Cardiac septum (tissue), 1 donor: ENCODE results near the gene GRIA3. TPM values are rescaled to one million over a fixed set of nuclear protein-coding genes. Genes with fewer than 3 reads are reported as not detected.
"Not testable (repeated sequence)": the region's sequence is repeated elsewhere in the genome, so short reads cannot be mapped to it uniquely, and the experiment has no call there.

Experiments
- DNase-seq: peaks from one replicate; pipeline ENCODE4 v3.0.0-alpha.2; 2020; ENCODE audit warnings: low spot score
- intact Hi-C: fragments of 100-400 bp; cut with DNase I; formaldehyde crosslinking; loops from one replicate; pipeline ENCODE4 v1.14.0; 2022
- total RNA-seq: library from RNA; stranded (reverse); fragmentation: NEBNext Ultra II Directional; extraction: Animal tissue kit (Norgen Biotek cat#: 25700); gene quantifications from one replicate; pipeline ENCODE4 v1.2.1, GENCODE V29; 2021
- donor health status: DM: no; HTN: no; CAD: no.

GRIA3 gene
- total RNA-seq, 1 donor from 2014 or later = 14.2 TPM

GRCh38 chrX:123432361-123433150, 248.5 kb downstream of the GRIA3 start:
- no peak for DNase-seq
- intact Hi-C loops = no loop called here

GRCh38 chrX:123436512-123437136, 252.5 kb downstream of the GRIA3 start:
- intact Hi-C loops = no loop called here
- no peak for DNase-seq

GRCh38 chrX:123439926-123440325, 255.8 kb downstream of the GRIA3 start:
- intact Hi-C loops = not testable (repeated sequence)

GRCh38 chrX:123442764-123443163, 258.7 kb downstream of the GRIA3 start:
- intact Hi-C loops = no loop called here
- no peak for DNase-seq

More at GRCh38 chrX:123439926-123440325, 255.8 kb downstream of the GRIA3 start:
- not testable (repeated sequence) for DNase-seq

- intact Hi-C loops = no loop called here
- no peak for DNase-seq
Measured at GRCh38 chrX:123447506-123447905, 263.4 kb downstream of the GRIA3 start.

GRCh38 chrX:123449335-123449734, 265.3 kb downstream of the GRIA3 start:
- intact Hi-C loops = no loop called here
- DNase-seq = no peak

GRCh38 chrX:123450222-123450621, 266.1 kb downstream of the GRIA3 start:
- intact Hi-C loops = no loop called here
- DNase-seq = no peak

- DNase-seq = no peak
- intact Hi-C loops = no loop called here
Measured at GRCh38 chrX:123454712-123455431, 270.8 kb downstream of the GRIA3 start.

- no peak for DNase-seq
- intact Hi-C loops = no loop called here
Measured at GRCh38 chrX:123455693-123456092, 271.6 kb downstream of the GRIA3 start.

GRCh38 chrX:123464709-123465108, 280.6 kb downstream of the GRIA3 start:
- intact Hi-C loops = no loop called here
- DNase-seq = no peak

GRCh38 chrX:123468481-123468880, 284.4 kb downstream of the GRIA3 start:
- DNase-seq = no peak
- intact Hi-C loops = no loop called here

- no peak for DNase-seq
- intact Hi-C loops = no loop called here
Measured at GRCh38 chrX:123475068-123475724, 291.1 kb downstream of the GRIA3 start.

GRCh38 chrX:123476611-123477219, 292.6 kb downstream of the GRIA3 start:
- intact Hi-C loops = no loop called here
- no peak for DNase-seq

GRCh38 chrX:123477673-123478072, 293.6 kb downstream of the GRIA3 start:
- intact Hi-C loops = no loop called here

GRCh38 chrX:123481913-123482851, 298.1 kb downstream of the GRIA3 start:
- intact Hi-C loops = no loop called here
- no peak for DNase-seq

More at GRCh38 chrX:123477673-123478072, 293.6 kb downstream of the GRIA3 start:
- no peak for DNase-seq

- intact Hi-C loops = no loop called here
- DNase-seq = no peak
Measured at GRCh38 chrX:123486297-123486696, 302.2 kb downstream of the GRIA3 start.

- intact Hi-C loops = no loop called here
- DNase-seq = no peak
Measured at GRCh38 chrX:123487236-123487635, 303.2 kb downstream of the GRIA3 start.

GRCh38 chrX:123487669-123488068, 303.6 kb downstream of the GRIA3 start:
- DNase-seq = no peak
- intact Hi-C loops = no loop called here
